CD4-positive, alpha-beta memory T cell (primary cell): ENCODE measurements around the gene PEPD. TPM values are rescaled to one million over a fixed set of nuclear protein-coding genes. Genes with fewer than 3 reads are reported as not detected.

Experiments used
- CTCF ChIA-PET: fragments of 350-600 bp; sonication (Branson Sonifier 250); formaldehyde crosslinking; loops from one replicate; lab custom pipeline; 2021; ENCODE audit warnings: inconsistent platforms; ENCODE audit not compliant: partially characterized antibody; lab: Charles Lee
- POLR2A ChIA-PET: fragments of 350-600 bp; sonication (Branson Sonifier 250); formaldehyde crosslinking; loops from one replicate; lab custom pipeline; 2021; ENCODE audit not compliant: partially characterized antibody; lab: Charles Lee
- DNase-seq, 5 donors: peaks; one replicate each; pipeline versions ENCODE4 v3.0.0 to v3.0.0-alpha.2; 2020 to 2022; ENCODE audit warnings: mixed read lengths in 1 of 5
- H3K27ac ChIP-seq: one replicate; pipeline ENCODE4 v1.7.0; 2013; ENCODE audit warnings: low read depth, low read length
- H3K27me3 ChIP-seq: 2 replicates; pipeline ENCODE4 v1.7.0; 2013; ENCODE audit warnings: mild to moderate bottlenecking, low read length, moderate library complexity; ENCODE audit not compliant: insufficient read depth
- H3K36me3 ChIP-seq: 2 replicates; pipeline ENCODE4 v1.7.0; 2013; ENCODE audit warnings: mild to moderate bottlenecking, low read length, moderate library complexity; ENCODE audit not compliant: insufficient read depth
- H3K4me1 ChIP-seq: 2 replicates; pipeline ENCODE4 v1.7.0; 2013; ENCODE audit warnings: mild to moderate bottlenecking, low read length, moderate library complexity; ENCODE audit not compliant: insufficient read depth
- H3K4me3 ChIP-seq, 2 donors: one replicate each; pipeline ENCODE4 v1.7.0; 2013; ENCODE audit warnings: low read length in 2 of 2, mild to moderate bottlenecking in 1 of 2
- H3K9me3 ChIP-seq, 2 donors: one replicate each; pipeline ENCODE4 v1.7.0; 2013; ENCODE audit warnings: low read length in 2 of 2, control low read depth in 1 of 2; ENCODE audit not compliant: control insufficient read depth in 1 of 2
- H3K27ac Mint-ChIP-seq, 7 donors: one replicate each; pipeline ENCODE4 v1.8.0; 2020 to 2021; ENCODE audit warnings: mixed read lengths in 7 of 7, mild to moderate bottlenecking in 6 of 7, inconsistent platforms in 3 of 7, moderate library complexity in 3 of 7
- H3K27me3 Mint-ChIP-seq, 2 donors: one replicate each; pipeline ENCODE4 v1.8.0; 2020 to 2021; ENCODE audit warnings: mixed read lengths in 2 of 2
- H3K36me3 Mint-ChIP-seq, 2 donors: one replicate each; pipeline ENCODE4 v1.8.0; 2020 to 2021; ENCODE audit warnings: mixed read lengths in 2 of 2, inconsistent platforms in 1 of 2, mild to moderate bottlenecking in 1 of 2
- H3K4me1 Mint-ChIP-seq, 4 donors: one replicate each; pipeline ENCODE4 v1.8.0; 2020 to 2021; ENCODE audit warnings: mixed read lengths in 4 of 4, mild to moderate bottlenecking in 1 of 4
- H3K4me3 Mint-ChIP-seq, 8 donors: one replicate each; pipeline ENCODE4 v1.8.0; 2020 to 2021; ENCODE audit warnings: mixed read lengths in 8 of 8, mild to moderate bottlenecking in 7 of 8, moderate library complexity in 6 of 8, inconsistent platforms in 3 of 8
- H3K9me3 Mint-ChIP-seq, 8 donors: one replicate each; pipeline ENCODE4 v1.8.0; 2020 to 2021; ENCODE audit warnings: mixed read lengths in 8 of 8, mild to moderate bottlenecking in 5 of 8, inconsistent platforms in 3 of 8, moderate library complexity in 1 of 8
- intact Hi-C: fragments of 100-400 bp; cut with micrococcal nuclease; formaldehyde crosslinking; loops from one replicate; pipeline ENCODE4 v1.15.1; 2023
- polyA plus RNA-seq, 2 donors: library from polyadenylated mRNA; unstranded; fragments of 300-500 nt; fragmentation: Illumina TruSeq; gene quantifications; one replicate each; pipeline ENCODE4 v1.2.3, GENCODE V29; 2021
- total RNA-seq, 2 experiments: library from RNA; stranded (reverse); gene quantifications; one replicate each; pipeline ENCODE4 v1.2.3, GENCODE V29; 2021

PEPD gene
- total and polyA plus RNA-seq, 4 experiments from 2014 or later, result 27.6 to 213 (median 77.8) TPM

- Mint-ChIP-seq H3K9me3 (no peaks in the 10 kb centered on the region), H3K4me1 (peaks cover 0 to under 1% (median 0%) of the 10 kb centered on the region in 4 donors), H3K4me3 (no peak overlapping the region), H3K36me3 (peaks cover 4 to 16% of the 10 kb centered on the region in 2 donors), H3K27ac (no peak overlapping the region), H3K27me3 (no peaks in the 10 kb centered on the region)
- no peak for DNase-seq
- Histone ChIP-seq H3K36me3 (no peaks in the 10 kb centered on the region), H3K4me3 (no peak overlapping the region), H3K27me3 (no peaks in the 10 kb centered on the region), H3K27ac (no peak overlapping the region), H3K9me3 (no peaks in the 10 kb centered on the region), H3K4me1 (no peaks in the 10 kb centered on the region)
- ChIA-PET CTCF (interaction anchor here (2.8 kb wide), 1 partner anchor 20 kb away, joined by 9 read pairs; no protein-coding TSS in a partner anchor), POLR2A (no interaction called here)
- intact Hi-C loops, result no loop called here
Observed at GRCh38 chr19:33450689-33451088, 70.9 kb downstream of the PEPD start.

GRCh38 chr19:33449799-33450198 lies 71.8 kb downstream of the PEPD start:
- Mint-ChIP-seq H3K4me3 (no peak overlapping the region), H3K36me3 (peaks cover 4 to 17% of the 10 kb centered on the region in 2 donors), H3K27me3 (no peaks in the 10 kb centered on the region), H3K27ac (peak overlapping the region in 1 of 7 donors; percentile 53), H3K9me3 (no peaks in the 10 kb centered on the region), H3K4me1 (no peaks in the 10 kb centered on the region)
- Histone ChIP-seq H3K27ac (no peak overlapping the region), H3K4me3 (no peak overlapping the region), H3K9me3 (no peaks in the 10 kb centered on the region), H3K27me3 (no peaks in the 10 kb centered on the region), H3K36me3 (no peaks in the 10 kb centered on the region), H3K4me1 (no peaks in the 10 kb centered on the region)
- intact Hi-C loops, result no loop called here
- no peak for DNase-seq
- ChIA-PET CTCF (no interaction called here), POLR2A (no interaction called here)

DNA sequence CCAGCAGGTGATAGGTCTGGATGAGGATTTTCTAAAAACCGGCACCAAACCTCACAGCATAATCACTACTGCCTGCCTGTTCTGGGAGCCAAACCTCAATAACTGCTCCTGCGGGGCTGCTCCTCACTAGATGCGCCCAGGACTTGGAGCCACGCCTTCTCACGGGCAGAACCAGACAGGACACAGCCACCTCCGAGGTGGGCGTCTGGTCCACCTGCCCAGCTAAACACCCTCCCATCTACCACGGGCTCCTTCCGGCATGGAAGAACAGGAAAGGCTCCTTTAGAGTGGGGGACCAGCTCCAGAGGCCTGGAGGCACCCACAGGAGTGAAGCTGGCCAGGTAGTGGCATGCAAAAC lies 73.5 kb downstream of the PEPD start:
- ChIA-PET CTCF (no interaction called here), POLR2A (no interaction called here)
- no peaks in the 10 kb centered on the region for H3K4me1 Mint-ChIP-seq
- no peak overlapping the region for H3K4me3 ChIP-seq
- peaks cover 4 to 17% of the 10 kb centered on the region in 2 donors for H3K36me3 Mint-ChIP-seq
- no peak for DNase-seq
- H3K9me3 Mint-ChIP-seq, result no peaks in the 10 kb centered on the region
- no peaks in the 10 kb centered on the region for H3K9me3 ChIP-seq
- H3K27me3 ChIP-seq, result no peaks in the 10 kb centered on the region
- H3K27ac Mint-ChIP-seq, result no peak overlapping the region
- H3K4me1 ChIP-seq, result no peaks in the 10 kb centered on the region
- H3K4me3 Mint-ChIP-seq, result no peak overlapping the region
- intact Hi-C loops, result no loop called here
- H3K36me3 ChIP-seq, result no peaks in the 10 kb centered on the region
- H3K27ac ChIP-seq, result no peak overlapping the region
- no peaks in the 10 kb centered on the region for H3K27me3 Mint-ChIP-seq

DNA sequence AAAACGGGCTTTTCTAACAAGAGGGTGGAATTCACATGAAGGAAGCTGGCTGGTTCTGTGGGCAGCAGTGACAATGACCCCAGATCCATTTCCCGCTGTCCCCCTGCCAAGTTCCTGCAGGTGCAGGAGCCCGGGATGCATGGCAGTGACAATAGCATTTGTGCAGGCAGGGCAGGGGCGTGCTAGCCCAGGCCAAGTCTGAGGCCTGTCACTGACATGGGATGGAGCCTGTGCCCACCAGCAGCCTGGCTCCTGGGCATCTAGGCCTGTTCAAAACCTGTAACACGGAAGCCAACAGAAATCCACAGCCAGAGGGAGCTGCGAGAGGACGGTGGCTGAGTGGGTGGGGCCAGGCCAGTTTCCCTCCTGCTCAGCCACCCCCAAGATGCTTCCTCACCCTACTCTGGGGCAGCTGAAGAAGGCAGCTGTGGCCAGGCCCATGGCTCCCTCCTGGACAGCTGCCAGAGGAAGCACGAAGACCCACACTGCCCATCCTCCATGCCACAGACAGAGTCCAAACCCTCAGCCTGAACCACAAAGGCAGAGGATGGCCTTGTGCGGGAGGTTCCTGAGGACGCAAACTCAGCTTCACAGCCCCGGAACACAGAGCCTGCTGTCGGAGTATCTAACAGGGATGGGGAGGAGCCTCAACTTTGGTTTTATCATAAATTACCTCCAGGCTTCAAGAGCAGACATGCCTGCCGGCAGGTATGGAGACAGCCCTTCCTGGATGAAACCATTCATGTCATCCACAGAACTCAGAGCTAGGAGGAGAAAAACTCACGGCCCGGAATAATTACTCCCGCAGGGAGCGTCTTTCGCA lies 74.0 kb downstream of the PEPD start:
- ChIA-PET CTCF (no interaction called here), POLR2A (no interaction called here)
- Mint-ChIP-seq H3K4me3 (no peak overlapping the region), H3K9me3 (no peaks in the 10 kb centered on the region), H3K36me3 (peaks cover 4 to 20% of the 10 kb centered on the region in 2 donors), H3K4me1 (no peaks in the 10 kb centered on the region), H3K27ac (no peak overlapping the region), H3K27me3 (no peaks in the 10 kb centered on the region)
- DNase-seq, result peak in 1 of 5 donors; percentile 20
- H3K9me3 ChIP-seq, result no peaks in the 10 kb centered on the region
- H3K4me1 ChIP-seq, result no peaks in the 10 kb centered on the region
- H3K27me3 ChIP-seq, result no peaks in the 10 kb centered on the region
- H3K4me3 ChIP-seq, result no peak overlapping the region
- intact Hi-C loops, result no loop called here
- H3K27ac ChIP-seq, result no peak overlapping the region
- no peaks in the 10 kb centered on the region for H3K36me3 ChIP-seq

GRCh38 chr19:33446330-33447293 lies 75.0 kb downstream of the PEPD start:
- H3K36me3 ChIP-seq, result no peaks in the 10 kb centered on the region
- DNase-seq, result peak in 1 of 5 donors; percentile 5
- H3K9me3 Mint-ChIP-seq, result no peaks in the 10 kb centered on the region
- intact Hi-C loops, result no loop called here
- H3K27me3 Mint-ChIP-seq, result no peaks in the 10 kb centered on the region
- no peaks in the 10 kb centered on the region for H3K27me3 ChIP-seq
- H3K4me1 Mint-ChIP-seq, result peaks cover 0 to 1% (median under 1%) of the 10 kb centered on the region in 4 donors
- no peak overlapping the region for H3K4me3 ChIP-seq
- ChIA-PET POLR2A (no interaction called here), CTCF (interaction anchor here (1.5 kb wide), 1 partner anchor 16 kb away, joined by 5 read pairs; no protein-coding TSS in a partner anchor)
- H3K4me1 ChIP-seq, result no peaks in the 10 kb centered on the region
- H3K27ac ChIP-seq, result no peak overlapping the region
- no peaks in the 10 kb centered on the region for H3K9me3 ChIP-seq
- H3K27ac Mint-ChIP-seq, result no peak overlapping the region
- no peak overlapping the region for H3K4me3 Mint-ChIP-seq
- H3K36me3 Mint-ChIP-seq, result peaks cover 4 to 20% of the 10 kb centered on the region in 2 donors

GRCh38 chr19:33445442-33446329 lies 75.9 kb downstream of the PEPD start:
- Histone ChIP-seq H3K4me1 (no peaks in the 10 kb centered on the region), H3K4me3 (no peak overlapping the region), H3K36me3 (no peaks in the 10 kb centered on the region), H3K9me3 (no peaks in the 10 kb centered on the region), H3K27me3 (no peaks in the 10 kb centered on the region), H3K27ac (no peak overlapping the region)
- DNase-seq, result peak in 1 of 5 donors; percentile 9
- no peaks in the 10 kb centered on the region for H3K27me3 Mint-ChIP-seq
- H3K36me3 Mint-ChIP-seq, result peaks cover 4 to 21% of the 10 kb centered on the region in 2 donors
- H3K4me3 Mint-ChIP-seq, result no peak overlapping the region
- peaks cover 0 to 4% (median under 1%) of the 10 kb centered on the region in 4 donors for H3K4me1 Mint-ChIP-seq
- ChIA-PET POLR2A (no interaction called here), CTCF (interaction anchor here (1.5 kb wide), 1 partner anchor 15 kb away, joined by 5 read pairs; no protein-coding TSS in a partner anchor)
- no peaks in the 10 kb centered on the region for H3K9me3 Mint-ChIP-seq
- intact Hi-C loops, result no loop called here
- no peak overlapping the region for H3K27ac Mint-ChIP-seq
